ENCODE results near the gene PBX2.

DNA sequence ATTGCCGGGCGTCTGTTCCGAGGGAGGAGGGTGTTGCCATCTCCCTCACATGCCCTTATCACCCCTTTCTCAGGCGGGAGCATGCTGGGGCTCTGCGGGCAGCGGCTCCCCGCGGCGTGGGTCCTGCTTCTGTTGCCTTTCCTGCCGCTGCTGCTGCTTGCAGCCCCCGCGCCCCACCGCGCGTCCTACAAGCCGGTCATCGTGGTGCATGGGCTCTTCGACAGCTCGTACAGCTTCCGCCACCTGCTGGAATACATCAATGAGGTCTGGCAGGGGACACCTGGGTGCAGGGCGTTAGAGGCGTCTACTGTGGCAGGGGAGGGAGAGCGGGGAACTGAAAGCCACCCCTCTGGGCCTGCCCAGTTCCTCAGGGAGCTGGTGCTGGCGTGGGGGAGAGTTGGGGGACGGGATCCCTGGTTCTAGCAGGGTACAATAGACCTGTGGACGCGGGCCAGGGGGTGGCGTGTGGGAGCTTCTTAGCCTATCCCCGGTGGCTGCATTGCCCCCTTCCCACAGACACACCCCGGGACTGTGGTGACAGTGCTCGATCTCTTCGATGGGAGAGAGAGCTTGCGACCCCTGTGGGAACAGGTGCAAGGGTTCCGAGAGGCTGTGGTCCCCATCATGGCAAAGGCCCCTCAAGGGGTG is 35.4 kb downstream of the PBX2 start:
- TF ChIP-seq, protein P1, sequence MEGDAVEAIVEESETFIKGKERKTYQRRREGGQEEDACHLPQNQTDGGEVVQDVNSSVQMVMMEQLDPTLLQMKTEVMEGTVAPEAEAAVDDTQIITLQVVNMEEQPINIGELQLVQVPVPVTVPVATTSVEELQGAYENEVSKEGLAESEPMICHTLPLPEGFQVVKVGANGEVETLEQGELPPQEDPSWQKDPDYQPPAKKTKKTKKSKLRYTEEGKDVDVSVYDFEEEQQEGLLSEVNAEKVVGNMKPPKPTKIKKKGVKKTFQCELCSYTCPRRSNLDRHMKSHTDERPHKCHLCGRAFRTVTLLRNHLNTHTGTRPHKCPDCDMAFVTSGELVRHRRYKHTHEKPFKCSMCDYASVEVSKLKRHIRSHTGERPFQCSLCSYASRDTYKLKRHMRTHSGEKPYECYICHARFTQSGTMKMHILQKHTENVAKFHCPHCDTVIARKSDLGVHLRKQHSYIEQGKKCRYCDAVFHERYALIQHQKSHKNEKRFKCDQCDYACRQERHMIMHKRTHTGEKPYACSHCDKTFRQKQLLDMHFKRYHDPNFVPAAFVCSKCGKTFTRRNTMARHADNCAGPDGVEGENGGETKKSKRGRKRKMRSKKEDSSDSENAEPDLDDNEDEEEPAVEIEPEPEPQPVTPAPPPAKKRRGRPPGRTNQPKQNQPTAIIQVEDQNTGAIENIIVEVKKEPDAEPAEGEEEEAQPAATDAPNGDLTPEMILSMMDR (IDR thresholded peaks at IDR 0.05; ENCODE audit: low read length): peak; percentile 73; the same call in 1 of the 2 replicates
- no peak for TF ChIP-seq EZH2 (IDR thresholded peaks at IDR 0.05; ENCODE audit: borderline replicate concordance, low read length)

Measured in OCI-LY1 (cell line).